ENCODE results near the gene C6orf15. TPM values are rescaled to one million over a fixed set of nuclear protein-coding genes. Genes with fewer than 3 reads are reported as not detected.
"Not testable (repeated sequence)": the region's sequence is repeated elsewhere in the genome, so short reads cannot be mapped to it uniquely, and the experiment has no call there.

C6orf15 gene
- total RNA-seq, 1 donor from 2014 or later = 4.7 TPM

- DNase-seq = not testable (repeated sequence)
Measured at GRCh38 chr6:31067891-31068668, 44.3 kb downstream of the C6orf15 start.

GRCh38 chr6:31067028-31067427, 45.3 kb downstream of the C6orf15 start:
- DNase-seq = not testable (repeated sequence)

GRCh38 chr6:31065556-31065955, 46.8 kb downstream of the C6orf15 start:
- no peak for DNase-seq

GRCh38 chr6:31063906-31064435, 48.4 kb downstream of the C6orf15 start:
- DNase-seq = no peak

Small RNA genes within 50 kb of the gene (small RNA-seq; reads per million reads assigned to genes)
- gene POLR2LP1 (ENCODE audit: low replicate concordance) = not detected
- gene RNU6-1133P (ENCODE audit: low replicate concordance) = not detected

Other genes starting within 250 kb of the C6orf15 start
- gene DDR1, start 228.1 kb downstream of the C6orf15 start, total RNA-seq = 59.3 TPM
- gene GTF2H4, start 204.4 kb downstream of the C6orf15 start, total RNA-seq = 14.3 TPM
- gene VARS2, start 198.3 kb downstream of the C6orf15 start, total RNA-seq = 11.8 TPM
- gene SFTA2, start 180.4 kb downstream of the C6orf15 start, total RNA-seq = not detected
- not detected for gene MUCL3, start 171.6 kb downstream of the C6orf15 start, total RNA-seq
- gene MUC21, start 128.9 kb downstream of the C6orf15 start, total RNA-seq = not detected
- gene MUC22, start 102.1 kb downstream of the C6orf15 start, total RNA-seq = not detected
- 5.9 TPM for gene PSORS1C1, start 2.2 kb upstream of the C6orf15 start, total RNA-seq
- 37.1 TPM for gene CDSN, start 7.9 kb upstream of the C6orf15 start, total RNA-seq
- 2.9 TPM for gene PSORS1C2, start 26.5 kb upstream of the C6orf15 start, total RNA-seq
- gene CCHCR1, start 45.2 kb upstream of the C6orf15 start, total RNA-seq = 18.1 TPM
- gene TCF19, start 46.0 kb upstream of the C6orf15 start, total RNA-seq = 10.0 TPM
- gene POU5F1, start 58.1 kb upstream of the C6orf15 start, total RNA-seq = 0.69 TPM
- gene HLA-C, start 159.5 kb upstream of the C6orf15 start, total RNA-seq = 25.7 TPM
- 155 TPM for gene HLA-B, start 244.6 kb upstream of the C6orf15 start, total RNA-seq

Measured in skin of body (tissue), 3 donors.